Hematopoietic multipotent progenitor cell treated with erythropoietin and hydrocortisone succinate and interleukin-3 and kit ligand, for 17 days (in vitro differentiated cells): ENCODE measurements around the gene TUBA4B.
A peak's percentile ranks its signal among the peaks of the same experiment; 100 is the strongest.
"Not testable (repeated sequence)": the region's sequence is repeated elsewhere in the genome, so short reads cannot be mapped to it uniquely, and the experiment has no call there.

Source experiments
- DNase-seq: peaks from one replicate; pipeline ENCODE4 v3.0.0-alpha.2; 2015; ENCODE audit warnings: low spot score

The TUBA4B gene

GRCh38 chr2:219277703-219278654, 24.9 kb downstream of the TUBA4B start:
- peak; percentile 92 for DNase-seq

DNA sequence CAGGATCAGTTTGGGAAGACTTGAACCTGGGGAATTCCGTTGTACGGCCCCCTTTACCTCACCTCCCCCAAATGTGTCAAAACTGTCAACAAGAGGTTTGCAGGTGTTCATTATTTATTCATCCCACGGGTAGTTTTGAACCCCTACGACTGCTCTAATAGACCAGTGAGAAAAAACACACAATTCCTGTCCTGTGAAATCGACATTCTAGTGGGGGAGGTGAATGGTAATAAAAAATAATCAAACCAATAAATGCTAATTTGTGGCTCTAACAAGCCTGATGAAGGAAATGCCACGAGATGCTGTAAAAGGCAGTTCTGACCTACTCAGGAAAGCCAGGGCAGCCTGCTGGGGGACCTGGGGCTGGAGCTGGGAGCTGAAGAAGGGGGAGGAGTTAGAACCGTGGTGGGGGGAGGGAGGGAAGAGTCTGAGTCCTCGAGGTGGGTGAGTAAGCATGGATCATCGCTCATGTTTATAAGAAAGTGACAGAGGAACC, 25.7 kb downstream of the TUBA4B start:
- DNase-seq: no peak

DNA sequence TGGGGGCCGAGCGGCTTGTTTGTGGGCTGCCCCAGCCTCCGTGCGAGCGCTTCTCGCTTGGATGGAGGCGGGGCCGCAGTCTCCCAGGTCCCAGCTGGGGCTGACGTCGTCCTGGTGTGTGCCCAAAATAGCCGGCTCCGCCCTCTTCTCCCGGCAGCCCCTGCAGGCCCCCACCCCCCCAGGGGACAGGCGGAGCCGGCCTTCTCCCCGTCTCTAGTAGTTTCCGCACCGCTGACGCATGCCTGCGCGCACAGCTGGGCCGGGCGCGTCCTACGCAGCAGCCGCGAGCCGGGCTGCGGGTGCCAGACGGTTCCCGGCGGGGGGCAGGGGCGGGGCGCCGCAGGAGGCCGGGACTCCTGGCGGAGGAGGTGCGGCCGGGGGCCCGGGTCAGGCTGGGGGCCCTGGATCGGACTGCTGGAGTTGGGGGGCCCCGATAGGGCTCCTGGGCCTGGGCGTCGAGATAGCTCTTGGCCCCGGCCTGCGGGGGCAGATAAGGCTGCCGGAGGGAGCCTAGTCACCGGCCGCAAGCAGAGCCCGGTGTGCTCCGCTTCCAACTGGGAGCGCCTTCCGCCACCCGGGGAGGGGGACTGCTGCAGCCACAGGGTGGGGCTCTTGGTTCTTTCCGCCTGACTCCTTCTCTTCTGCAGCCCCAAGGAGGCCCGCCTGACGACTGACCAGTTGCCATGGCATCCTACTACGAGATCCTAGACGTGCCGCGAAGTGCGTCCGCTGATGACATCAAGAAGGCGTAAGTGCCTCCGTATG, 26.3 kb downstream of the TUBA4B start, which contains the start of gene DNAJB2:
Gene DNAJB2, plus strand, starts transcription at position 216 of the 765 bp plus-strand sequence. Its CDS starts 468 bp downstream, at position 684.
- DNase-seq: peak; percentile 98

GRCh38 chr2:219279916-219280516, 27.0 kb downstream of the TUBA4B start:
- DNase-seq: no peak

GRCh38 chr2:219280651-219281050, 27.6 kb downstream of the TUBA4B start:
- DNase-seq: peak; percentile 46

- DNase-seq: no peak
These were observed 28.5 kb downstream of the TUBA4B start for GRCh38 chr2:219281588-219281987.

DNA sequence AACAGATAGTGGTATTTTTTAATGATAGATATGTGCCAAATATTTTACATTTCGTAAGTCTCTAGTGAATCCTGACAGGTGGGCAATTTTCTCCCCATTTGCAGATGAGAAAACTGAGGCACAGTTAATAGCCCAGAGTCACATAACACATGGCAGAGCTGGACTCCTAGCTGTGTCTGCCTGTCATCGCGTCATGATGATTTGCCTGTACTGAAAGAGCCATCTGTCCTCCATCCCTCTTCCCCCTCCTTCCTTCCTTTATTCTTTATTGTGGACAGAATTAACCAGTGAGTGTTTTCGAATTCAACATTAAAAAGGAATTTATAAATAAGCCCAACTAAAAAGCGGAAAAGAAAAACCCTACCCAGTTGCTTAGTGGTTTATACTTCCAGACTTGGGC, 29.3 kb downstream of the TUBA4B start:
- no peak for DNase-seq

DNA sequence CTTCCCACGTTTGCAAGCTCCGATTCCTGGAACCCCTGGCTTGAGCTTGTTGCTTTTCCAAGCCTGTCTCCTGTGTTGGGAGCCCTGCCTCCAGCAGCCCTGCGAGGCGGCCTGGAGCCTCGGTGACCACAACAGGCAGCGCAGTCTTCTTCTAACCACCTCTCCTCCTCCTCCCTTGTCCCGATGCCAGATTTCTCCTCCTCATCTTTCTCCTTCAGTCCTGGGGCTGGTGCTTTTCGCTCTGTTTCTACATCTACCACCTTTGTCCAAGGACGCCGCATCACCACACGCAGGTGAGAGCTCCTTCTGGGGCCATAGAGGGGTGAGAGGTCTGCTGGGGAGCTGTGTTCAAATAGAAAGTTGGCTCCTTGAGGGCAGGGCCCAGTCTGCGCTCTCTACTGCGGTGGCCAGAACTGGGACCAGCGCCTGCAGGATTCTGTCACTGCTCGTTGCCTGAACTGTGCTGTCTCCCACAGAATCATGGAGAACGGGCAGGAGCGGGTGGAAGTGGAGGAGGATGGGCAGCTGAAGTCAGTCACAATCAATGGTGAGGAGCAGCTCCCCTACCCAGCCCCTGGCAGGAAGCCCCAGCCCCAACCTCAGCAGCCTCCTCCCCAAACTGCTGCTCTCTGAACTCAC, 30.0 kb downstream of the TUBA4B start:
- no peak for DNase-seq

- DNase-seq: no peak
These were observed 31.7 kb downstream of the TUBA4B start for GRCh38 chr2:219284501-219285372.

DNA sequence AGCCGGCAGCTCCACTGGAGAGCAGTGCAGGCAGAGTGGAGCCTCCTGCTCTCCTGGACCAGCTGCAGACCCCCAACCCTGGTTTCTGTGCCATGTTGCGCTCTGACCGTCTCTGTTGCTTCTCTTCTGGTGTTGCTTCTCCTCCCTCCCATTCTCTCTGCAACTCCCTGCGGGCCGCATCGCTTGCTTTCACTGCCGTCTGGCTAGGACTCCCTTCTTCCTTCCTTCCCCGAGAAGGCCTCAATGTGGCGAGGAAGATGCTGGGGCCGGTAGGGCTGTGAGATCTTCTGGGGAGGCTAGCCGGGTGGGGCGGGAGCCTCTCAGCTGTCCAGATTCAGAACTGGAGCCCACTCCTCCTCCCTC, 32.3 kb downstream of the TUBA4B start:
- DNase-seq: no peak

DNA sequence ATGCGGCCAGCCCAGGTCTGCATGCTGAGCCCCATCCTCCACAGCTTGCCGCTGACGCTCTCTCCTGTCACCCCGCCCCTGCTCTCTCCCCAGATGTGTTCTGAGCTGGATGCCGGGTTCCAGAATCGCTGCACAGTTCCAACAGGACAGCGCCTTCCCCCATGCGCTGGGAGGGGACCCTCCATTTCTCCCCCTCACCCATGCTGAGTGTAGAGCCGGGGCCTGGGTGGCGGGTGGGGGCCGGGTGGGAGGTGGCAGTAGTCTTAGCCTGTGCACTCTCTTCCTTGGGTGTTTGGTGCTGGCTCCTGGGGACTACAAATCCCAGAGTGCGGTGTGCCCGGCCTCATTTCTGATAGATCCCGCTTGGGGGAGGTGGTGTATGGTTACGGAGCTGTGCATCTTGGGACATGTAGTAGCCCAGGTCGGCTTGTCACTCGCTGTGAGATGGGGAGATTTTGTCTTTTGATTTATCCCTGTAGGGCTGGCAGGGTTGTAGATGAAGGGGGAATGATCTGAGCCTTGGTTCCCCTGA, 32.9 kb downstream of the TUBA4B start:
- no peak for DNase-seq

GRCh38 chr2:219286436-219287115, 33.5 kb downstream of the TUBA4B start:
- peak; percentile 51 for DNase-seq

GRCh38 chr2:219287116-219287440, 34.0 kb downstream of the TUBA4B start:
- DNase-seq: not testable (repeated sequence)

DNA sequence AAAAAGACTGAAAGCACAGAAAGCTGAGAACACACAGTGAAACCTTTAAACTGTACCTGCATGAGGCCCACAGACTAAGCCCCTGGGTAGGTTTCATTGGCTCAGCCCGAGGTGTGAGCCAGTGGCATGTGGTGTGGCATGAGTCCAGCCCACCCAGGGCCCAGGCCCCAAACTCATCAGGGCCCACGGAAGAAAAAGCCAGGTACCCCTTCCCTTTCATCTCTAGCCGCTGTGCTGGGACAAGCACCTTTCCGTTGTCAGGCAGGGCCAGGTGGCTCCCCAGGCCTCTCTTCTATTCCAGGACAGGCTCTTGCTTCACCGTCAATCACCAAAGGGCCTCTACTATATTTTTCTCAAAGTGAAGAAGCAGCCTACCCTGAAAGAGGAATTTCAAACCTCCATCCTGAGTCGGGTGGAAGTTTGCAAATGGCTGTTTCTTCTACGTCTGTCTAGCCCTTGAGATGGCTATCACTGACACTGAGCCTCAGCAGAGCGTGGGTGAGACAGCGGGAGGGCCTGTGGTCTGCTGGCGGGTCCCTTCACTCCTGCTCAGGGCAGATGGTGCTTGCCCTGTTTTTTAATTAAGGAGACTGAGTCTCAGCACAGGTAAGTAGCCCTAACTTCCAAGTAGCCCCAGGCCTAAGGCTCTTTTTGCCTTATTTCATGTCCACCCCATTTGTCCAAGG, 34.7 kb downstream of the TUBA4B start:
- DNase-seq: peak; percentile 32

GRCh38 chr2:219289195-219289536, 36.1 kb downstream of the TUBA4B start:
- DNase-seq: no peak

- peak; percentile 72 for DNase-seq
These were observed 36.7 kb downstream of the TUBA4B start for GRCh38 chr2:219289537-219290361.

DNA sequence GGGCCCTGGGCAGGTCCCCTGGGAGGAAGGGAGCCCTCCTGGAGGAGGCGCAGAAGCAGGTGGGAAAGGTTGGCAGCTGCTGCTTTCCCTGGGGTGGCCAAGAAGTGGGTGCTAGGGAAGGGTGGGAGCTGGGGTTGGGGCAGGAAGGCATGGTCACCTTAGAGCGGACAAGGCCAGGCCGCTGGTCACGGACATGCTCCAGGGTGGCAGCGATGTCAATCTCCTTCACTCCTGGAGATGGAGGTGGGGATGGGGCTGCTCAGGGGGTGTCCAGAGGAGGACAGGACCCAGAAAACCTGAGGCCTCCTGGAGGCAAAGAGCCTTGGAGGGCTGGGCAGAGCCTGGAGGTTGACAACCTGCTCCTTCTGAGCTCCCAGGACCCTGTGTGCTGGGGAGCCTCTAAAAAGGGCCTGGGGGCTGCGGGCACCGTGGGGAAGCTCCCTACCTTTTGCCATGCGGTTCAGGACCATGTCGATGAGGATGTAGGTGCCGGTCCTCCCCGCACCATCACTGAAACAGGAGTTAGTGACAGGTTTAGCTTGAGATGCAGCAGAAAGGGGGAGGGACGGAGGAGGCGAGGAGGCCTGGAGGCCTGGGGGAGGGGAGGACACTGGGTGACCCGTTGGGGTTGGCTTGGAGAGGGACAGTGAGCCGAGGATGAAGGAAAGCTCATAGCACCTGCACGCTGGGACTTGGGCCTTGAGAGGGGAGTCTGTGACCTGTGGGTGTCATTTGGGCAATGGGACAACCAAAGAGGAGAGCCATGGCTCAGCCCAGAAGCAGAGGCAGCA, 37.5 kb downstream of the TUBA4B start:
- no peak for DNase-seq

- no peak for DNase-seq
These were observed 38.4 kb downstream of the TUBA4B start for GRCh38 chr2:219291394-219291793.
